Measurements from ENCODE around the gene GRIN2C. TPM values are rescaled to one million over a fixed set of nuclear protein-coding genes. Genes with fewer than 3 reads are reported as not detected.

Gene GRIN2C
- total and polyA plus RNA-seq, 9 of the 15 experiments (the other 6 are each of a cell fraction or from before 2014, with no cell fraction given): under 0.01 to 0.33 (median 0.10) TPM; not detected in 2

- Histone ChIP-seq H3K27me3 (ENCODE audit: control insufficient read depth in 2 of 2, insufficient read depth in 2 of 2, low read length in 2 of 2) (peaks cover 32 to 76% of the 10 kb centered on the region in 2 experiments; a peak in 4 of 5 replicates), H3K9ac (ENCODE audit: insufficient read depth in 1 of 2, low read depth in 2 of 2, low read length in 2 of 2) (peak overlapping the region in 1 of 2 experiments; percentile 13; a peak in 2 of 4 replicates), H3K4me3 (no peak overlapping the region), H3K4me1 (replicated peaks in 1 of 2; ENCODE audit: control insufficient read depth in 2 of 2, insufficient read depth in 2 of 2, low read length in 2 of 2) (peaks cover 0 to 9% of the 10 kb centered on the region in 2 experiments; a peak in 2 of 5 replicates), H3K4me2 (ENCODE audit: insufficient read depth, low read length) (no peak overlapping the region), H3K9me3 (replicated peaks; ENCODE audit: control insufficient read depth, insufficient read depth, low read depth, low read length) (no peaks in the 10 kb centered on the region), H3K9me1 (ENCODE audit: control insufficient read depth, insufficient read depth, low read length) (no peaks in the 10 kb centered on the region), H2AFZ (ENCODE audit: low read depth, low read length) (no peak overlapping the region), H3K79me2 (ENCODE audit: control insufficient read depth, insufficient read depth, low read length) (no peaks in the 10 kb centered on the region), H3K27ac (ENCODE audit: extremely low read depth, low read depth, low read length) (no peak overlapping the region), H4K20me1 (replicated peaks; ENCODE audit: control insufficient read depth, insufficient read depth, low read length) (peaks cover 11% of the 10 kb centered on the region; the same call in 1 of the 2 replicates), H3K36me3 (ENCODE audit: control insufficient read depth, insufficient read depth, low read length) (no peaks in the 10 kb centered on the region)
- no peak for DNase-seq (ENCODE audit: extremely low read depth in 1 of 4, low spot score in 3 of 4)
- 6% methylated on average over 11 of the region's 11 CpGs for WGBS (ENCODE audit: insufficient coverage, low coverage, missing lambda C conversion rate)
- no peak for ATAC-seq
- in situ Hi-C loops (cut with MboI) (no loop called here), intact Hi-C loops (cut with micrococcal nuclease) (no loop called here)
- ChIA-PET CTCF (ENCODE audit: low intra/inter-chr PET ratio) (no interaction called here), POLR2A (interaction anchor here (0.6 kb wide), 1 partner anchor 12 kb away, joined by 3 read pairs; no protein-coding TSS in a partner anchor)
- no peak for FAIRE-seq
- BruUV-seq (replicated peaks): no TSS peak
- TF ChIP-seq SMARCA5 (IDR thresholded peaks at IDR 0.05) (peak; percentile 69; the same call in 1 of the 2 replicates), RBM25 (IDR thresholded peaks at IDR 0.05; ENCODE audit: low read depth, low read length, severe bottlenecking) (peak; percentile 83), ZNF444 (CRISPR knock-in tag; IDR thresholded peaks at IDR 0.05) (no peak), HDAC2 (IDR thresholded peaks at IDR 0.05) (peak; percentile 23; the same call in 1 of the 2 replicates), ZNF253 (CRISPR knock-in tag; conservative IDR thresholded peaks at IDR 0.05) (no peak), NFE2 (IDR thresholded peaks at IDR 0.05; ENCODE audit: low read depth) (no peak), PCBP1 (IDR thresholded peaks at IDR 0.05; ENCODE audit: low read depth, low read length, poor library complexity, severe bottlenecking) (no peak), NFATC3 (IDR thresholded peaks at IDR 0.05) (no peak), ZNF165 (CRISPR knock-in tag; IDR thresholded peaks at IDR 0.05; ENCODE audit: borderline replicate concordance) (no peak), BCOR (IDR thresholded peaks at IDR 0.05) (peak; percentile 90), STAT5A (IDR thresholded peaks at IDR 0.05; ENCODE audit: borderline replicate concordance, low read length) (no peak), ZNF77 (CRISPR knock-in tag; IDR thresholded peaks at IDR 0.05) (no peak), ETV1 (tag; conservative IDR thresholded peaks at IDR 0.05; ENCODE audit: low read depth) (no peak), KDM1A (IDR thresholded peaks at IDR 0.05) (peak; percentile 49 to 69; a peak in 3 of 4 replicates), MTF1 (CRISPR knock-in tag; IDR thresholded peaks at IDR 0.05; ENCODE audit: borderline replicate concordance) (no peak), XRCC5 (IDR thresholded peaks at IDR 0.05; ENCODE audit: low read depth, low read length) (no peak), ESRRA (IDR thresholded peaks at IDR 0.05; ENCODE audit: borderline replicate concordance, low read depth) (no peak), SMAD1 (IDR thresholded peaks at IDR 0.05; ENCODE audit: low read depth, low read length, partially characterized antibody) (no peak), ZNF644 (tag; IDR thresholded peaks at IDR 0.05; ENCODE audit: low read depth) (no peak), RBM17 (IDR thresholded peaks at IDR 0.05; ENCODE audit: borderline replicate concordance, low read depth, low read length) (no peak), PTBP1 (IDR thresholded peaks at IDR 0.05; ENCODE audit: low read depth, low read length) (no peak), SIRT6 (IDR thresholded peaks at IDR 0.05; ENCODE audit: low read depth, low read length) (no peak), TSC22D4 (tag; IDR thresholded peaks at IDR 0.05) (no peak), ZNF766 (CRISPR knock-in tag; conservative IDR thresholded peaks at IDR 0.05) (no peak)
- TF ChIP-seq, protein P1, sequence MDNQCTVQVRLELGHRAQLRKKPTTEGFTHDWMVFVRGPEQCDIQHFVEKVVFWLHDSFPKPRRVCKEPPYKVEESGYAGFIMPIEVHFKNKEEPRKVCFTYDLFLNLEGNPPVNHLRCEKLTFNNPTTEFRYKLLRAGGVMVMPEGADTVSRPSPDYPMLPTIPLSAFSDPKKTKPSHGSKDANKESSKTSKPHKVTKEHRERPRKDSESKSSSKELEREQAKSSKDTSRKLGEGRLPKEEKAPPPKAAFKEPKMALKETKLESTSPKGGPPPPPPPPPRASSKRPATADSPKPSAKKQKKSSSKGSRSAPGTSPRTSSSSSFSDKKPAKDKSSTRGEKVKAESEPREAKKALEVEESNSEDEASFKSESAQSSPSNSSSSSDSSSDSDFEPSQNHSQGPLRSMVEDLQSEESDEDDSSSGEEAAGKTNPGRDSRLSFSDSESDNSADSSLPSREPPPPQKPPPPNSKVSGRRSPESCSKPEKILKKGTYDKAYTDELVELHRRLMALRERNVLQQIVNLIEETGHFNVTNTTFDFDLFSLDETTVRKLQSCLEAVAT (IDR thresholded peaks at IDR 0.05): no peak
Measured at GRCh38 chr17:74898376-74898946, 38.8 kb upstream of the GRIN2C start.

Measured in K562 (cell line).